Stimulated activated naive CD8-positive, alpha-beta T cell treated with anti-CD3 and anti-CD28 coated beads, Interleukin-15, Interleukin-2, amounts not matched to agents 100 U/mL and 50 U/mL, for 24 hours (primary cell): ENCODE results near the gene CGAS.
"Not testable (repeated sequence)": the region's sequence is repeated elsewhere in the genome, so short reads cannot be mapped to it uniquely, and the experiment has no call there.

Source experiments
- ATAC-seq: fragments of 150-1000 bp; cut with Tn5 transposase; one replicate; pipeline ENCODE4 v1.10.0; 2021
- DNase-seq: peaks from one replicate; pipeline ENCODE4 v3.0.0; 2021

Gene CGAS

GRCh38 chr6:73452107-73452461 lies at the start of gene CGAS:
CGAS (minus strand) TSS chr6:73452297; CDS start chr6:73452181, 116 bp downstream.
- ATAC-seq = peak; percentile 90
- DNase-seq = peak; percentile 86

GRCh38 chr6:73497915-73498314 lies 45.8 kb upstream of the CGAS start:
- no peak for ATAC-seq
- no peak for DNase-seq

- DNase-seq (no peak), ATAC-seq (no peak)
These were observed 39.3 kb upstream of the CGAS start for GRCh38 chr6:73491377-73491776.

- ATAC-seq (no peak), DNase-seq (no peak)
These were observed 35.4 kb upstream of the CGAS start for GRCh38 chr6:73487473-73487872.

GRCh38 chr6:73484438-73484837 lies 32.3 kb upstream of the CGAS start:
- ATAC-seq = no peak

GRCh38 chr6:73481969-73482368 lies 29.9 kb upstream of the CGAS start:
- ATAC-seq = no peak
- no peak for DNase-seq

More at GRCh38 chr6:73484438-73484837, 32.3 kb upstream of the CGAS start:
- no peak for DNase-seq

- DNase-seq = no peak
- no peak for ATAC-seq
These were observed 25.3 kb upstream of the CGAS start for GRCh38 chr6:73477407-73477806.

- no peak for DNase-seq
- no peak for ATAC-seq
These were observed 24.6 kb upstream of the CGAS start for GRCh38 chr6:73476723-73477122.

- DNase-seq (no peak), ATAC-seq (peak; percentile 59)
These were observed 19.7 kb upstream of the CGAS start for GRCh38 chr6:73471686-73472290.

- peak; percentile 94 for ATAC-seq
These were observed 9.6 kb upstream of the CGAS start, which contains the start of gene MTO1 for GRCh38 chr6:73461537-73462350. MTO1 (plus strand) TSS chr6:73461737; CDS start chr6:73461855, 118 bp downstream.

GRCh38 chr6:73460056-73460455 lies 8.0 kb upstream of the CGAS start:
- no peak for DNase-seq
- no peak for ATAC-seq

More at GRCh38 chr6:73461537-73462350, 9.6 kb upstream of the CGAS start, which contains the start of gene MTO1:
- peak; percentile 84 for DNase-seq

GRCh38 chr6:73459474-73459873 lies 7.4 kb upstream of the CGAS start:
- not testable (repeated sequence) for ATAC-seq

GRCh38 chr6:73455865-73456629 lies 4.0 kb upstream of the CGAS start:
- no peak for ATAC-seq
- DNase-seq = no peak

More at GRCh38 chr6:73459474-73459873, 7.4 kb upstream of the CGAS start:
- DNase-seq = not testable (repeated sequence)

- ATAC-seq = peak; percentile 59
- DNase-seq = peak; percentile 59
These were observed 632 bp downstream of the CGAS start for GRCh38 chr6:73451223-73452106.

GRCh38 chr6:73443555-73443954 lies 8.5 kb downstream of the CGAS start:
- DNase-seq = no peak
- no peak for ATAC-seq

GRCh38 chr6:73435236-73435635 lies 16.9 kb downstream of the CGAS start:
- DNase-seq = no peak
- ATAC-seq = no peak

GRCh38 chr6:73421534-73421933 lies 30.6 kb downstream of the CGAS start:
- ATAC-seq (no peak), DNase-seq (no peak)

- peak; percentile 7 for DNase-seq
- ATAC-seq = no peak
These were observed 33.9 kb downstream of the CGAS start for GRCh38 chr6:73418081-73418741.

GRCh38 chr6:73413102-73413501 lies 39.0 kb downstream of the CGAS start:
- no peak for DNase-seq
- ATAC-seq = no peak

GRCh38 chr6:73409395-73409794 lies 42.7 kb downstream of the CGAS start:
- no peak for DNase-seq
- ATAC-seq = no peak

GRCh38 chr6:73400656-73401055 lies 51.4 kb downstream of the CGAS start:
- DNase-seq (no peak), ATAC-seq (no peak)
